Measurements from ENCODE around the gene OBP2A. TPM values are rescaled to one million over a fixed set of nuclear protein-coding genes. Genes with fewer than 3 reads are reported as not detected.

The OBP2A gene
- total RNA-seq, 1 experiment from 2014 or later: not detected

GRCh38 chr9:135550344-135550918 is 4.5 kb downstream of the OBP2A start:
- Mint-ChIP-seq H3K4me1 (peaks cover 3% of the 10 kb centered on the region; the same call in 1 of the 2 replicates), H3K4me3 (no peak overlapping the region), H3K27ac (no peak overlapping the region), H3K9me3 (no peaks in the 10 kb centered on the region), H3K27me3 (ENCODE audit: low read depth) (no peaks in the 10 kb centered on the region), H3K36me3 (no peaks in the 10 kb centered on the region)
- CTCF ChIA-PET: interaction anchor here (0.8 kb wide), 1 partner anchor 11 kb away, joined by 3 read pairs; no protein-coding TSS in a partner anchor
- no peak for TF ChIP-seq ZNF138 (CRISPR knock-in tag; conservative IDR thresholded peaks at IDR 0.05)
- TF ChIP-seq RELA (CRISPR knock-in tag; IDR thresholded peaks at IDR 0.05; ENCODE audit: borderline replicate concordance): no peak
- TF ChIP-seq MYBL2 (CRISPR knock-in tag; IDR thresholded peaks at IDR 0.05): no peak
- TF ChIP-seq RORB (CRISPR knock-in tag; IDR thresholded peaks at IDR 0.05): no peak
- TF ChIP-seq ZNF281 (CRISPR knock-in tag; IDR thresholded peaks at IDR 0.05): no peak
- TF ChIP-seq ZNF425 (CRISPR knock-in tag; conservative IDR thresholded peaks at IDR 0.05): no peak
- TF ChIP-seq CREB1 (CRISPR knock-in tag; IDR thresholded peaks at IDR 0.05): no peak
- TF ChIP-seq CREM (CRISPR knock-in tag; IDR thresholded peaks at IDR 0.05): no peak
- no peak for TF ChIP-seq GRHL2 (CRISPR knock-in tag; IDR thresholded peaks at IDR 0.05; ENCODE audit: insufficient replicate concordance, severe bottlenecking)
- no peak for TF ChIP-seq SMAD3 (CRISPR knock-in tag; IDR thresholded peaks at IDR 0.05; ENCODE audit: borderline replicate concordance)
- TF ChIP-seq E2F1 (CRISPR knock-in tag; IDR thresholded peaks at IDR 0.05): no peak
- TF ChIP-seq ELF4 (CRISPR knock-in tag; IDR thresholded peaks at IDR 0.05; ENCODE audit: low read depth): no peak
- TF ChIP-seq CDX4 (CRISPR knock-in tag; IDR thresholded peaks at IDR 0.05; ENCODE audit: borderline replicate concordance): no peak
- no peak for TF ChIP-seq ETV6 (CRISPR knock-in tag; IDR thresholded peaks at IDR 0.05)
- TF ChIP-seq OVOL2 (CRISPR knock-in tag; IDR thresholded peaks at IDR 0.05; ENCODE audit: borderline replicate concordance): no peak
- no peak for TF ChIP-seq ERG (CRISPR knock-in tag; IDR thresholded peaks at IDR 0.05)
- TF ChIP-seq ZNF416 (CRISPR knock-in tag; IDR thresholded peaks at IDR 0.05): no peak
- no peak for TF ChIP-seq FOXJ3 (CRISPR knock-in tag; IDR thresholded peaks at IDR 0.05; ENCODE audit: borderline replicate concordance)
- DNase-seq (ENCODE audit: low spot score) (no peak), ATAC-seq (no peak)
- POLR2A ChIA-PET: no interaction called here

- no peak for DNase-seq (ENCODE audit: low spot score)
- H3K36me3 Mint-ChIP-seq: no peaks in the 10 kb centered on the region
- 0 out of 2 replicates have a peak overlapping the region, but pooled peaks have one; percentile 7 for H3K27ac Mint-ChIP-seq
- H3K4me1 Mint-ChIP-seq: peaks cover 7% of the 10 kb centered on the region
- no peak overlapping the region for H3K4me3 Mint-ChIP-seq
- no peaks in the 10 kb centered on the region for H3K27me3 Mint-ChIP-seq (ENCODE audit: low read depth)
- no peak for ATAC-seq
- CTCF ChIA-PET: no interaction called here
- POLR2A ChIA-PET: no interaction called here
- no peaks in the 10 kb centered on the region for H3K9me3 Mint-ChIP-seq
- TF ChIP-seq ZNF512 (CRISPR knock-in tag; IDR thresholded peaks at IDR 0.05; ENCODE audit: borderline replicate concordance): no peak
- no peak for TF ChIP-seq ATF3 (CRISPR knock-in tag; conservative IDR thresholded peaks at IDR 0.05)
- no peak for TF ChIP-seq TP53 (CRISPR knock-in tag; IDR thresholded peaks at IDR 0.05)
- TF ChIP-seq ZNF396 (CRISPR knock-in tag; IDR thresholded peaks at IDR 0.05; ENCODE audit: borderline replicate concordance): no peak
- no peak for TF ChIP-seq NFATC4 (CRISPR knock-in tag; IDR thresholded peaks at IDR 0.05)
- no peak for TF ChIP-seq ELF4 (CRISPR knock-in tag; IDR thresholded peaks at IDR 0.05; ENCODE audit: low read depth)
Measured at GRCh38 chr9:135551031-135551430, 5.1 kb downstream of the OBP2A start.

Measured in WTC11 (cell line).